B cell (primary cell): ENCODE data around the gene NEURL2. TPM values are rescaled to one million over a fixed set of nuclear protein-coding genes. Genes with fewer than 3 reads are reported as not detected.

Experiments used
- polyA plus RNA-seq: library from polyadenylated mRNA; depleted of rRNA; stranded (reverse); fragments of >200 nt; gene quantifications from 2 replicates; pipeline ENCODE4 v1.2.3, GENCODE V29; 2012
- total RNA-seq, 2 donors: library from RNA; stranded (reverse); fragments of 120-200 nt in 1 of 2; gene quantifications; 1 replicate in 1 of 2; 2 replicates in 1 of 2; pipeline versions ENCODE4 v1.2.3 to v1.2.4, GENCODE V29; 2013 to 2022

Gene NEURL2
- total and polyA plus RNA-seq, 2 donors (not counting 1 experiment from before 2014, with no cell fraction given) = 3.3 to 5.4 TPM

Other genes with a start within 250 kb of the NEURL2 start
- not detected in 2 replicates for gene WFDC11, start 221.0 kb downstream of the NEURL2 start, total RNA-seq
- not detected in 2 replicates for gene WFDC11, start 221.0 kb downstream of the NEURL2 start, polyA plus RNA-seq
- gene WFDC13, start 189.2 kb downstream of the NEURL2 start, total RNA-seq = not detected in 2 replicates
- not detected in 2 replicates for gene WFDC13, start 189.2 kb downstream of the NEURL2 start, polyA plus RNA-seq
- not detected in 2 replicates for gene WFDC10B, start 186.2 kb downstream of the NEURL2 start, total RNA-seq
- 0.30 TPM in 1 of 2 replicates, not detected in the other for gene WFDC10B, start 186.2 kb downstream of the NEURL2 start, polyA plus RNA-seq
- gene SPINT4, start 168.9 kb downstream of the NEURL2 start, total RNA-seq = not detected in 2 replicates
- gene SPINT4, start 168.9 kb downstream of the NEURL2 start, polyA plus RNA-seq = not detected in 2 replicates
- not detected in 2 replicates for gene WFDC3, start 99.3 kb downstream of the NEURL2 start, total RNA-seq
- 0.26 TPM in 1 of 2 replicates, not detected in the other for gene WFDC3, start 99.3 kb downstream of the NEURL2 start, polyA plus RNA-seq
- 20.1 and 27.3 TPM in 2 replicates for gene DNTTIP1, start 99.3 kb downstream of the NEURL2 start, total RNA-seq
- gene DNTTIP1, start 99.3 kb downstream of the NEURL2 start, polyA plus RNA-seq = 20.9 and 25.3 TPM in 2 replicates
- 0.54 TPM in 1 of 2 replicates, not detected in the other for gene UBE2C, start 78.6 kb downstream of the NEURL2 start, total RNA-seq
- 0.95 and 2.4 TPM in 2 replicates for gene UBE2C, start 78.6 kb downstream of the NEURL2 start, polyA plus RNA-seq
- 0.46 TPM in 1 of 2 replicates, not detected in the other for gene TNNC2, start 63.9 kb downstream of the NEURL2 start, total RNA-seq
- gene TNNC2, start 63.9 kb downstream of the NEURL2 start, polyA plus RNA-seq = 0.33 and 2.4 TPM in 2 replicates
- 1.7 and 2.4 TPM in 2 replicates for gene SNX21, start 57.4 kb downstream of the NEURL2 start, total RNA-seq
- 0.95 and 2.2 TPM in 2 replicates for gene SNX21, start 57.4 kb downstream of the NEURL2 start, polyA plus RNA-seq
- 27.1 and 32.4 TPM in 2 replicates for gene ACOT8, start 33.8 kb downstream of the NEURL2 start, total RNA-seq
- gene ACOT8, start 33.8 kb downstream of the NEURL2 start, polyA plus RNA-seq = 43.1 and 64.7 TPM in 2 replicates
- 7.1 and 7.8 TPM in 2 replicates for gene ZSWIM3, start 33.6 kb downstream of the NEURL2 start, total RNA-seq
- 3.0 and 4.0 TPM in 2 replicates for gene ZSWIM3, start 33.6 kb downstream of the NEURL2 start, polyA plus RNA-seq
- gene ZSWIM1, start 10.0 kb downstream of the NEURL2 start, total RNA-seq = 15.7 and 18.5 TPM in 2 replicates
- gene ZSWIM1, start 10.0 kb downstream of the NEURL2 start, polyA plus RNA-seq = 2.8 and 5.4 TPM in 2 replicates
- 2.4 and 2.9 TPM in 2 replicates for gene SPATA25, start 3.6 kb downstream of the NEURL2 start, total RNA-seq
- 2.5 and 2.9 TPM in 2 replicates for gene SPATA25, start 3.6 kb downstream of the NEURL2 start, polyA plus RNA-seq
- 100 and 113 TPM in 2 replicates for gene CTSA, start 127 bp upstream of the NEURL2 start, total RNA-seq
- gene CTSA, start 127 bp upstream of the NEURL2 start, polyA plus RNA-seq = 83.4 and 107 TPM in 2 replicates
- 1.4 and 1.7 TPM in 2 replicates for gene PLTP, start 20.9 kb upstream of the NEURL2 start, total RNA-seq
- gene PLTP, start 20.9 kb upstream of the NEURL2 start, polyA plus RNA-seq = 2.0 and 4.0 TPM in 2 replicates
- gene PCIF1, start 43.5 kb upstream of the NEURL2 start, total RNA-seq = 78.9 and 79.2 TPM in 2 replicates
- 70.0 and 74.2 TPM in 2 replicates for gene PCIF1, start 43.5 kb upstream of the NEURL2 start, polyA plus RNA-seq
- gene ZNF335, start 81.0 kb upstream of the NEURL2 start, total RNA-seq = 62.7 and 64.8 TPM in 2 replicates
- 49.8 and 62.3 TPM in 2 replicates for gene ZNF335, start 81.0 kb upstream of the NEURL2 start, polyA plus RNA-seq
- 4.0 and 4.4 TPM in 2 replicates for gene MMP9, start 117.7 kb upstream of the NEURL2 start, total RNA-seq
- 0.19 and 0.75 TPM in 2 replicates for gene MMP9, start 117.7 kb upstream of the NEURL2 start, polyA plus RNA-seq
- gene SLC12A5, start 138.0 kb upstream of the NEURL2 start, total RNA-seq = 0.32 TPM in 1 of 2 replicates, not detected in the other
- not detected in 2 replicates for gene SLC12A5, start 138.0 kb upstream of the NEURL2 start, polyA plus RNA-seq
- gene NCOA5, start 198.8 kb upstream of the NEURL2 start, total RNA-seq = 41.6 and 44.1 TPM in 2 replicates
- gene NCOA5, start 198.8 kb upstream of the NEURL2 start, polyA plus RNA-seq = 26.0 and 28.8 TPM in 2 replicates
- gene CD40, start 227.1 kb upstream of the NEURL2 start, total RNA-seq = 206 and 210 TPM in 2 replicates
- 154 and 215 TPM in 2 replicates for gene CD40, start 227.1 kb upstream of the NEURL2 start, polyA plus RNA-seq